HepG2 (cell line): ENCODE data around the gene SEMA3F. TPM values are rescaled to one million over a fixed set of nuclear protein-coding genes. Genes with fewer than 3 reads are reported as not detected.

Experiments used
- ATAC-seq: fragments of 200-7000 bp; cut with Tn5 transposase; 3 replicates; pipeline ENCODE4 v1.9.1; 2020; ENCODE audit warnings: mild to moderate bottlenecking, moderate library complexity
- BruUV-seq: library from RNA; stranded (reverse); fragments of 400-500 nt; replicated peaks from 2 replicates; lab custom pipeline; 2021; lab: Mats Ljungman, UMichigan
- CTCF ChIA-PET: fragments of 300-600 bp; formaldehyde crosslinking; extraction: SDS; loops from one replicate; lab custom pipeline; 2021; ENCODE audit warnings: low total read pairs, inconsistent platforms, low intra/inter-chr PET ratio; lab: Yijun Ruan, JAX
- POLR2A ChIA-PET: fragments of 350-600 bp; sonication (Branson Sonifier 250); formaldehyde crosslinking; loops from one replicate; lab custom pipeline; 2020; ENCODE audit warnings: antibody characterized with exemption, inconsistent platforms; lab: Yijun Ruan, JAX
- DNase-seq: peaks from one replicate; pipeline ENCODE4 v3.0.0-alpha.2; 2015; ENCODE audit warnings: low spot score
- FAIRE-seq: peaks from 3 replicates; lab custom pipeline; 2011; peaks lifted over from hg19 to GRCh38; lab: Jason Lieb, UNC
- H2AFZ ChIP-seq: one replicate; pipeline ENCODE4 v1.6.1; 2011; ENCODE audit warnings: low read length, inconsistent platforms
- H3K27ac ChIP-seq: fragments of 300-600 bp; 3 replicates; pipeline ENCODE4 v1.8.0; 2011; ENCODE audit warnings: mixed run types, mild to moderate bottlenecking, mixed read lengths, low read length, inconsistent platforms; ENCODE audit not compliant: insufficient read depth; ENCODE audit errors: extremely low read length
- H3K27me3 ChIP-seq, 2 experiments: fragments of 200-600 bp in 1 of 2; 2 replicates in 1 of 2; 3 replicates in 1 of 2; pipeline versions ENCODE4 v1.6.0 to v1.8.0; 2011; ENCODE audit warnings: low read length in 2 of 2, mild to moderate bottlenecking in 2 of 2, moderate library complexity in 2 of 2, inconsistent platforms in 1 of 2; ENCODE audit not compliant: insufficient read depth in 2 of 2, control insufficient read depth in 1 of 2
- H3K36me3 ChIP-seq, 2 experiments: fragments of 200-600 bp in 1 of 2; replicated peaks in 1 of 2; 2 replicates in 1 of 2; 3 replicates in 1 of 2; pipeline versions ENCODE4 v1.5.1 to v1.8.0; 2011; ENCODE audit warnings: low read length in 2 of 2, inconsistent platforms in 1 of 2; ENCODE audit not compliant: insufficient read depth in 2 of 2, control insufficient read depth in 1 of 2
- H3K4me1 ChIP-seq: 2 replicates; pipeline ENCODE4 v1.5.1; 2012; ENCODE audit warnings: low read length, inconsistent platforms; ENCODE audit not compliant: insufficient read depth
- H3K4me2 ChIP-seq: 2 replicates; pipeline ENCODE4 v1.6.0; 2011; ENCODE audit warnings: low read depth, low read length, inconsistent platforms
- H3K4me3 ChIP-seq, 3 experiments: fragments of 200-600 bp in 1 of 3; sonication (generic), shearing (Covaris generic) in 1 of 3; replicated peaks in 1 of 3; 2 replicates each; pipeline ENCODE4 v1.5.1; 2011 to 2016; ENCODE audit warnings: low read length in 3 of 3, inconsistent platforms in 2 of 3, low read depth in 2 of 3, mild to moderate bottlenecking in 2 of 3, control low read depth in 1 of 3, mixed read lengths in 1 of 3; ENCODE audit not compliant: insufficient read depth in 1 of 3
- H3K79me2 ChIP-seq: one replicate; pipeline ENCODE4 v1.6.1; 2011; ENCODE audit warnings: low read length, inconsistent platforms; ENCODE audit not compliant: insufficient read depth
- H3K9ac ChIP-seq: 2 replicates; pipeline ENCODE4 v1.6.0; 2011; ENCODE audit warnings: mild to moderate bottlenecking, low read depth, low read length, inconsistent platforms; ENCODE audit not compliant: insufficient read depth
- H3K9me3 ChIP-seq: 2 replicates; pipeline ENCODE4 v1.5.1; 2012; ENCODE audit warnings: mild to moderate bottlenecking, low read length
- H4K20me1 ChIP-seq: 2 replicates; pipeline ENCODE4 v1.6.0; 2011; ENCODE audit warnings: inconsistent platforms, mild to moderate bottlenecking, low read length, moderate library complexity; ENCODE audit not compliant: insufficient read depth
- BCL6 ChIP-seq: IDR thresholded peaks from 2 replicates; pipeline ENCODE4 v1.6.1; 2016; ENCODE audit warnings: missing genetic modification reagents, missing compliant biosample characterization
- ELF3 ChIP-seq: IDR thresholded peaks from 2 replicates; pipeline ENCODE4 v1.6.1; 2016; ENCODE audit warnings: missing genetic modification reagents, missing compliant biosample characterization
- EZH2 ChIP-seq: conservative IDR thresholded peaks from 2 replicates; pipeline ENCODE4 v1.6.1; 2012; ENCODE audit warnings: mild to moderate bottlenecking, low read depth, low read length, moderate library complexity
- GTF3A ChIP-seq: sonication (generic); formaldehyde crosslinking; conservative IDR thresholded peaks from 2 replicates; pipeline ENCODE4 v1.4.0; 2020; ENCODE audit warnings: mild to moderate bottlenecking, missing genetic modification reagents
- HCFC1 ChIP-seq: fragments of 150-350 bp; IDR thresholded peaks from 2 replicates; pipeline ENCODE4 v1.6.1; 2014; ENCODE audit warnings: low read depth, low read length
- HNRNPL ChIP-seq: fragments of 200-400 bp; formaldehyde crosslinking; IDR thresholded peaks from 2 replicates; pipeline ENCODE4 v1.6.1; 2017; ENCODE audit warnings: mild to moderate bottlenecking, low read depth, low read length
- MYC ChIP-seq: sonication (generic); formaldehyde crosslinking; IDR thresholded peaks from 2 replicates; pipeline ENCODE4 v1.9.0; 2021; ENCODE audit warnings: missing genetic modification reagents, borderline replicate concordance
- POLR2AphosphoS2 ChIP-seq: IDR thresholded peaks from 2 replicates; pipeline ENCODE4 v1.6.1; 2011; ENCODE audit warnings: low read depth, low read length, improper control_type of control experiment
- RFX5 ChIP-seq: IDR thresholded peaks from 2 replicates; pipeline ENCODE4 v1.6.1; 2011; ENCODE audit warnings: low read depth, low read length, improper control_type of control experiment
- SAP130 ChIP-seq: IDR thresholded peaks from 2 replicates; pipeline ENCODE4 v1.6.1; 2016; ENCODE audit warnings: low read depth
- SIN3B ChIP-seq: fragments of 150-350 bp; IDR thresholded peaks from 2 replicates; pipeline ENCODE4 v1.6.1; 2014; ENCODE audit warnings: low read length
- STAG1 ChIP-seq: sonication (generic); formaldehyde crosslinking; IDR thresholded peaks from 2 replicates; pipeline ENCODE4 v1.4.0; 2020; ENCODE audit warnings: missing genetic modification reagents
- SUZ12 ChIP-seq: fragments of 150-350 bp; IDR thresholded peaks from 2 replicates; pipeline ENCODE4 v1.6.1; 2014; ENCODE audit warnings: low read depth, low read length
- ZNF101 ChIP-seq: sonication (generic); formaldehyde crosslinking; IDR thresholded peaks from 2 replicates; pipeline ENCODE4 v1.4.0; 2020; ENCODE audit warnings: mild to moderate bottlenecking, low read depth, missing genetic modification reagents, borderline replicate concordance
- ZNF138 ChIP-seq: sonication (generic); formaldehyde crosslinking; IDR thresholded peaks from 2 replicates; pipeline ENCODE4 v1.5.0; 2020; ENCODE audit warnings: mild to moderate bottlenecking, low read depth, missing genetic modification reagents
- ZNF7 ChIP-seq: IDR thresholded peaks from 2 replicates; pipeline ENCODE4 v1.6.1; 2016; ENCODE audit warnings: missing biosample characterization, missing genetic modification reagents
- ZNF841 ChIP-seq: sonication (generic); formaldehyde crosslinking; IDR thresholded peaks from 2 replicates; pipeline ENCODE4 v1.8.1; 2023; ENCODE audit warnings: missing genetic modification reagents, borderline replicate concordance
- WGBS: methylation state at CpG from one replicate; pipeline ENCODE4 v1.1.6; 2017; ENCODE audit warnings: low lambda C conversion rate; 5-methylcytosine and 5-hydroxymethylcytosine counted together
- in situ Hi-C: cut with HindIII; loops from 2 replicates; pipeline ENCODE4 v1.10.0; 2017; ENCODE audit warnings: low pct_unique_long_range_greater_than_20kb; ENCODE audit not compliant: extremely low pct_ligation_motif_present
- intact Hi-C: fragments of 100-400 bp; cut with micrococcal nuclease; formaldehyde crosslinking; loops from one replicate; pipeline ENCODE4 v1.10.0; 2022; ENCODE audit not compliant: unreplicated experiment
- polyA plus RNA-seq, 8 experiments: library from polyadenylated mRNA; depleted of rRNA in 3 of 8; stranded (reverse) in 7 of 8; unstranded in 1 of 8; fragments of >200 nt; fragmentation: Illumina TruSeq in 4 of 8; extraction: Trizol in 4 of 8; gene quantifications; 2 replicates each; pipeline versions ENCODE4 v1.2.1 to v1.2.3, GENCODE V29; 2011 to 2016; ENCODE audit warnings: low read depth in 4 of 8, missing spikeins in 1 of 8, mixed read lengths in 1 of 8; ENCODE audit not compliant: insufficient read depth in 1 of 8
- total RNA-seq, 5 experiments: library from RNA; depleted of rRNA; stranded (reverse); fragments of >200 nt; fragmentation: Illumina TruSeq; extraction: Trizol; gene quantifications; 2 replicates each; pipeline ENCODE4 v1.2.3, GENCODE V29; 2016; ENCODE audit warnings: low read depth in 1 of 5
- TF ChIP-seq, protein P1 (sequence below): sonication (generic); formaldehyde crosslinking; IDR thresholded peaks from 2 replicates; pipeline ENCODE4 v1.5.0; 2020; ENCODE audit warnings: mild to moderate bottlenecking, missing genetic modification reagents, moderate library complexity
- TF ChIP-seq, protein P2 (sequence below): sonication (generic); formaldehyde crosslinking; IDR thresholded peaks from 2 replicates; pipeline ENCODE4 v1.8.1; 2023; ENCODE audit warnings: mild to moderate bottlenecking, missing genetic modification reagents
- TF ChIP-seq, protein P3 (sequence below): sonication (generic); formaldehyde crosslinking; IDR thresholded peaks from 2 replicates; pipeline ENCODE4 v1.4.0; 2020; ENCODE audit warnings: missing genetic modification reagents
- TF ChIP-seq, protein P4 (sequence below): sonication (generic); formaldehyde crosslinking; IDR thresholded peaks from 2 replicates; pipeline ENCODE4 v1.8.0; 2023; ENCODE audit warnings: mild to moderate bottlenecking, missing genetic modification reagents

The SEMA3F gene
- total and polyA plus RNA-seq, 2 of the 13 experiments (the other 11 are each of a cell fraction or from before 2014, with no cell fraction given) = 7.6 to 17.2 TPM

DNA sequence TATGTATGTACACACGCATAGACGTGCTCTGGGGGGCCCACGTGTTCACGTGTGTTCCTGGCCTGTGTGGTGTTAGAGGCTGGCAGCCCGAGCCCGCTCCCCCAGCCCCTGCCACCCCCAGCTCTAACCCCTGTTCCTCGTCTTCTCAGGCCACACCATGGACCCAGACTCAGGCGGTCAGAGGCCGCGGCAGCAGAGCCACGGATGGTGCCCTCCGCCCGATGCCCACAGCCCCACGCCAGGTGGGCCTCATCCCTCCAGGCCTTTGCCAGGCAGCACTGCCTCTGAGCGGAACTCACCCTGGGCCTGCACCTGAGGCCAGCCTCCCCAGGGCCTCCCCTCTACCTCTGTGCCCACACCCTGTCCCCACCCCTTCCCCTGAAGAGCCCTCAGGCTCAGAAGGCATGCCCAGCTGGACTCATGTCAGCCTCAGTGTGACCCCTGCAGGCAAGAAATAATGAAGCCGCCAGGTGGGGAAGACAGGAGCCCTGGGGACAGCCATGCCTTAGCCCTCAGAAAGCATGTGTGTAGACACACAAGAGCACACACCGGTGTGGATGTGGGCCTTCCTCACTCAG, 19.9 kb downstream of the SEMA3F start:
- Histone ChIP-seq H3K27me3 (no peaks in the 10 kb centered on the region), H3K27ac (no peak overlapping the region), H2AFZ (no peak overlapping the region), H3K4me2 (no peak overlapping the region), H3K36me3 (peaks cover 15 to 27% of the 10 kb centered on the region in 2 experiments; a peak in 4 of 5 replicates), H3K4me1 (peaks cover 45% of the 10 kb centered on the region), H3K9ac (no peak overlapping the region), H3K4me3 (no peak overlapping the region), H3K9me3 (no peaks in the 10 kb centered on the region), H4K20me1 (no peaks in the 10 kb centered on the region), H3K79me2 (no peaks in the 10 kb centered on the region)
- intact Hi-C loops (loop anchor here (5.0 kb wide), 1 partner anchor 53 kb away; no protein-coding TSS in a partner anchor), in situ Hi-C loops (no loop called here)
- no peak for DNase-seq
- no peak for FAIRE-seq
- POLR2A ChIA-PET = interaction anchor here (1.4 kb wide), 1 partner anchor 25 kb away, joined by 3 read pairs; no protein-coding TSS in a partner anchor
- CTCF ChIA-PET = interaction anchor here (0.9 to 1.2 kb wide), 2 partner anchors 20 to 54 kb away, joined by 3 read pairs; partner anchors contain the start of gene SEMA3F
- 97% methylated on average over 15 of the region's 17 CpGs for WGBS
- ATAC-seq = no peak
- no TSS peak for BruUV-seq
- TF ChIP-seq SUZ12 = no peak
- TF ChIP-seq, protein P1, sequence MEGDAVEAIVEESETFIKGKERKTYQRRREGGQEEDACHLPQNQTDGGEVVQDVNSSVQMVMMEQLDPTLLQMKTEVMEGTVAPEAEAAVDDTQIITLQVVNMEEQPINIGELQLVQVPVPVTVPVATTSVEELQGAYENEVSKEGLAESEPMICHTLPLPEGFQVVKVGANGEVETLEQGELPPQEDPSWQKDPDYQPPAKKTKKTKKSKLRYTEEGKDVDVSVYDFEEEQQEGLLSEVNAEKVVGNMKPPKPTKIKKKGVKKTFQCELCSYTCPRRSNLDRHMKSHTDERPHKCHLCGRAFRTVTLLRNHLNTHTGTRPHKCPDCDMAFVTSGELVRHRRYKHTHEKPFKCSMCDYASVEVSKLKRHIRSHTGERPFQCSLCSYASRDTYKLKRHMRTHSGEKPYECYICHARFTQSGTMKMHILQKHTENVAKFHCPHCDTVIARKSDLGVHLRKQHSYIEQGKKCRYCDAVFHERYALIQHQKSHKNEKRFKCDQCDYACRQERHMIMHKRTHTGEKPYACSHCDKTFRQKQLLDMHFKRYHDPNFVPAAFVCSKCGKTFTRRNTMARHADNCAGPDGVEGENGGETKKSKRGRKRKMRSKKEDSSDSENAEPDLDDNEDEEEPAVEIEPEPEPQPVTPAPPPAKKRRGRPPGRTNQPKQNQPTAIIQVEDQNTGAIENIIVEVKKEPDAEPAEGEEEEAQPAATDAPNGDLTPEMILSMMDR (CRISPR knock-in tag) = peak; percentile 48
- TF ChIP-seq BCL6 (CRISPR knock-in tag) = no peak
- no peak for TF ChIP-seq EZH2
- no peak for TF ChIP-seq MYC (CRISPR knock-in tag)
- TF ChIP-seq HNRNPL = peak; percentile 34; the same call in 1 of the 2 replicates
- no peak for TF ChIP-seq RFX5
- TF ChIP-seq, protein P2, sequence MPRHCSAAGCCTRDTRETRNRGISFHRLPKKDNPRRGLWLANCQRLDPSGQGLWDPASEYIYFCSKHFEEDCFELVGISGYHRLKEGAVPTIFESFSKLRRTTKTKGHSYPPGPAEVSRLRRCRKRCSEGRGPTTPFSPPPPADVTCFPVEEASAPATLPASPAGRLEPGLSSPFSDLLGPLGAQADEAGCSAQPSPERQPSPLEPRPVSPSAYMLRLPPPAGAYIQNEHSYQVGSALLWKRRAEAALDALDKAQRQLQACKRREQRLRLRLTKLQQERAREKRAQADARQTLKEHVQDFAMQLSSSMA (CRISPR knock-in tag) = no peak
- TF ChIP-seq POLR2AphosphoS2 = no peak
- TF ChIP-seq ZNF841 = no peak
- no peak for TF ChIP-seq SIN3B
- TF ChIP-seq GTF3A (CRISPR knock-in tag) = no peak
- TF ChIP-seq ELF3 (CRISPR knock-in tag) = no peak
- TF ChIP-seq ZNF138 = no peak
- TF ChIP-seq, protein P3, sequence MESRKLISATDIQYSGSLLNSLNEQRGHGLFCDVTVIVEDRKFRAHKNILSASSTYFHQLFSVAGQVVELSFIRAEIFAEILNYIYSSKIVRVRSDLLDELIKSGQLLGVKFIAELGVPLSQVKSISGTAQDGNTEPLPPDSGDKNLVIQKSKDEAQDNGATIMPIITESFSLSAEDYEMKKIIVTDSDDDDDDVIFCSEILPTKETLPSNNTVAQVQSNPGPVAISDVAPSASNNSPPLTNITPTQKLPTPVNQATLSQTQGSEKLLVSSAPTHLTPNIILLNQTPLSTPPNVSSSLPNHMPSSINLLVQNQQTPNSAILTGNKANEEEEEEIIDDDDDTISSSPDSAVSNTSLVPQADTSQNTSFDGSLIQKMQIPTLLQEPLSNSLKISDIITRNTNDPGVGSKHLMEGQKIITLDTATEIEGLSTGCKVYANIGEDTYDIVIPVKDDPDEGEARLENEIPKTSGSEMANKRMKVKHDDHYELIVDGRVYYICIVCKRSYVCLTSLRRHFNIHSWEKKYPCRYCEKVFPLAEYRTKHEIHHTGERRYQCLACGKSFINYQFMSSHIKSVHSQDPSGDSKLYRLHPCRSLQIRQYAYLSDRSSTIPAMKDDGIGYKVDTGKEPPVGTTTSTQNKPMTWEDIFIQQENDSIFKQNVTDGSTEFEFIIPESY (CRISPR knock-in tag) = peak; percentile 68
- no peak for TF ChIP-seq ZNF7 (CRISPR knock-in tag)
- TF ChIP-seq ZNF101 (CRISPR knock-in tag) = no peak
- TF ChIP-seq SAP130 (CRISPR knock-in tag) = no peak
- TF ChIP-seq HCFC1 = no peak
- TF ChIP-seq, protein P4, sequence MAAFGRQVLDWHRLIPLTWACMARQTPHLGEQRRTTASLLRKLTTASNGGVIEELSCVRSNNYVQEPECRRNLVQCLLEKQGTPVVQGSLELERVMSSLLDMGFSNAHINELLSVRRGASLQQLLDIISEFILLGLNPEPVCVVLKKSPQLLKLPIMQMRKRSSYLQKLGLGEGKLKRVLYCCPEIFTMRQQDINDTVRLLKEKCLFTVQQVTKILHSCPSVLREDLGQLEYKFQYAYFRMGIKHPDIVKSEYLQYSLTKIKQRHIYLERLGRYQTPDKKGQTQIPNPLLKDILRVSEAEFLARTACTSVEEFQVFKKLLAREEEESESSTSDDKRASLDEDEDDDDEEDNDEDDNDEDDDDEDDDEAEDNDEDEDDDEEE = no peak
- peak; percentile 55 for TF ChIP-seq STAG1 (CRISPR knock-in tag)
